ENCODE measurements around the gene TRABD2A. TPM values are rescaled to one million over a fixed set of nuclear protein-coding genes. Genes with fewer than 3 reads are reported as not detected.

Gene TRABD2A
- total RNA-seq, 2 donors from 2014 or later = 60.5 to 93.7 TPM

DNA sequence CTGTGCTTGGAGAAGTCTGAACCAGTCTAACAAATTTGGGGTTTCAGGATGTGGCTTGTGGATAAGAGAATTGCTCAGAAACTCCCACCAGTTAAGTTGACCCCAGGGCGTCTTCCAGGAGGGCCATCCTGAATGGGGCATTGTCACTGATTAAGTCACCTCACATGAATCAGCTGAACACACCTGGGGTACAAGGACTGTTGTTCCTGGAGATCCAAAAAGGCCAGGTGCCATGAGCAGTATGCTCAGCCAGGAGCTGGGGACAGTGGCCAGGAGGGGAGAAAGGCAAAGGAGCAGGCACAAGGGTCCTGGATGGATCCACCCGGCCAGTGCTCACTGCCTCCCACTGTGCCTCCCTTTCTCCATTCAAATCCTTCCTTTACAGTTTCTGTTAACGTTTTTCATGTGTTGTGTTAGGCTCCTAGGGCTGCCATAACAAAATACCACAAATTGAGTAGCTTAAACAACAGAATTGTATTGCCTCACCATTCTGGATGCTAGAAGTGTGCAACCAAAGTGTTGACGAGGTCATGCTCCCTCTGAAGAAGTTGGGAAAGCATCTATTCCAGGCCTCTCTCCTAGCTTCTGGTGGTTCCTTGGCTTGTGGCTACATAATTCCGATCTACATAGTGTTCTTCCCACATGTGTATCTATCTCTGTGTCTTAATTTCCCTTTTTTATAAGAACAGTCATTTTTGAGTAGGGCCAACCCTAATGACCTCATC, 33.4 kb downstream of the TRABD2A start:
- Mint-ChIP-seq H3K4me1 (peaks cover 77% of the 10 kb centered on the region), H3K27me3 (no peaks in the 10 kb centered on the region), H3K36me3 (ENCODE audit: low read depth) (peaks cover 10% of the 10 kb centered on the region), H3K4me3 (peak overlapping the region; percentile 84), H3K27ac (peak overlapping the region; percentile 100)
- no peaks in the 10 kb centered on the region for H3K9me3 ChIP-seq (ENCODE audit: control insufficient read depth, low read length, poor library complexity, severe bottlenecking)
- DNase-seq (no peak), ATAC-seq (no peak)

DNA sequence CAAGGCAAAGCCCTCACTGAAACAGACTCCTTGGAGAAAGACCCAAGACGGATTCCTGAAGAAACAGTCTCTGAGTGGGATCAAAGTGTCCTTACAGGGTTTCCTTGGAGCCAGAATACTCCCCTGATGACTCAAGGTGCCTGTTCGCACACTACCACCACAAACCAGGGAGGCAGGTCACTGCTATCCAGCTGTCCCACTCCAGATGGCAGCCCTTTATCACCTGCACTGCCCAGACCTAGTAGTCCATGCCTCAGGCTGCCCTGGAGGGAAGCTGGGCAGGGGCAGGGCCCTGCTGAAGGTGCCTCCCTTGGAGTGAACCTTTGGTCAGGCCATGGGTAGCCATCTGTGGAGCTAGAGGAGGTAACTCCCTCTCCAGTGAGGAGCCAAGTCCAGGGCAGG, 34.1 kb downstream of the TRABD2A start:
- DNase-seq = no peak
- Mint-ChIP-seq H3K36me3 (ENCODE audit: low read depth) (peaks cover 5% of the 10 kb centered on the region), H3K4me3 (peak overlapping the region; percentile 84), H3K27ac (peak overlapping the region; percentile 100), H3K4me1 (peaks cover 73% of the 10 kb centered on the region), H3K27me3 (no peaks in the 10 kb centered on the region)
- ATAC-seq = no peak
- no peaks in the 10 kb centered on the region for H3K9me3 ChIP-seq (ENCODE audit: control insufficient read depth, low read length, poor library complexity, severe bottlenecking)

DNA sequence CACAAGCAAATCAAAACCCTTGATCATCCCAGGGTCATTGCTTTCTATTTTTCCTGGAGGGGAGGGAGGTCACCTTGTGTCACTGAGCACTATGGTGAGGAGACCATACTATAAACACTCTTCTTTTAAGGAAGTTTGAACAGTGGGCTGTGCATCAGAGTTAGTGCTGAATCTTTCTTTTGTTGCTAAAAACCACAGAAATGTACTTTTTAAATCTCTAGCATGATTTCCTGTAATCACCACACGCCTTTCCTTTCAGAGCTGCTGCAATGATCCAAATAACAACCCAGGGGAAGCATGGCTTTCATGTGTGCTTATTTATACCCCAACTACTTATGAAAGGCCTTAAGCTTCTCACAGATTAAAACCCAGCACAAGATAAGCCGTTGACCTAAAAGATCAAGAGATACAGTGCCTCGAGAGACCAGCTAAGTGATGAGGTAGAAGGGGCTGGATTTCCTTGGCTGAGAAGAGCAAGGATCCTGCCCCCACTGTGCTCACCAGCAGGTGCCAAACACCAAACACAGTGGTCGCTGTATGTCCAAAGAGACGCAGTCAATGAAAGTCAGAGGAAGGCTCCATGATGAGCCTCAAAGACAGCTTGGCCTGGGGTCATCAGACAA, 34.7 kb downstream of the TRABD2A start:
- Mint-ChIP-seq H3K4me1 (peaks cover 74% of the 10 kb centered on the region), H3K36me3 (ENCODE audit: low read depth) (peaks cover 7% of the 10 kb centered on the region), H3K27ac (peak overlapping the region; percentile 100), H3K4me3 (peak overlapping the region; percentile 84), H3K27me3 (no peaks in the 10 kb centered on the region)
- DNase-seq (no peak), ATAC-seq (peak; percentile 87)
- H3K9me3 ChIP-seq (ENCODE audit: control insufficient read depth, low read length, poor library complexity, severe bottlenecking) = no peaks in the 10 kb centered on the region

DNA sequence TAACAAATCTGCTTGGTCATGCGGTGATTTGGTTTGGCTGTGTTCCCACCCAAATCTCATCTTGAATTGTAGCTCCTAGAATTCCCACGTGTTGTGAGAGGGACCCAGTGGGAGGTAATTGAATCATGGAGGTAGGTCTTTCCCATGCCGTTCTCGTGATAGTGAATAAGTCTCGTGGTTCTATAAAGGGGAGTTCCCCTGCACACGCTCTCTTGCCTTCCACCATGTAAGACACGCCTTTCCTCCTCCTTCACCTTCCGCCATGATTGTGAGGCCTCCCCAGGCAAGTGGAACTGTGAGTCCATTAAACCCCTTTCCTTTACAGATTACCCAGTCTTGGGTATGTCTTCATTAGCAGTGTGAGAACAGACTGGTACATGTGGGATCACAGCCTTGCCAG, 36.7 kb downstream of the TRABD2A start:
- DNase-seq = no peak
- peak overlapping the region; percentile 100 for H3K27ac Mint-ChIP-seq
- peaks cover 75% of the 10 kb centered on the region for H3K4me1 Mint-ChIP-seq
- peaks cover 12% of the 10 kb centered on the region for H3K36me3 Mint-ChIP-seq (ENCODE audit: low read depth)
- no peak for ATAC-seq
- H3K27me3 Mint-ChIP-seq = no peaks in the 10 kb centered on the region
- H3K9me3 ChIP-seq (ENCODE audit: control insufficient read depth, low read length, poor library complexity, severe bottlenecking) = no peaks in the 10 kb centered on the region
- peak overlapping the region; percentile 8 for H3K4me3 Mint-ChIP-seq

DNA sequence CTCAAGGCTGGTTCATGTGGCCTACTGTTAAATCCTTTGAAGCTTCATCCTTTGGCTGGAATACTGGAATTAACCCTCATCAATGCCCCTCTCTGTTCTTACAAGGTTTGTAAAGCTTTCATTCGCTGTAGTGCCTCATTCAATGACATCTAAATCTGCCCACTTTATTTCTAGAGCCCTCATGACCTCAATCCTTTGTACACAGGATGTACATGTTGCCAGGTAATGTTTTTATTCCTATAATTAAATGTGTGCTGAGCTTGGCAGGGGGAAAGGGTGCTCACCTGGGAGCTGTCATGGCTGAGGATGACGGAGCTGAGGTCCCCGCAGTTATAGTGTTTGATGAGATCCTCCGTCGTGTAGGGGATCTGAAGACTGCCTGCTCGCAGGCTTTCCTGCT, 39.3 kb downstream of the TRABD2A start:
- Mint-ChIP-seq H3K27ac (peak overlapping the region; percentile 100), H3K4me3 (peak overlapping the region; percentile 92), H3K36me3 (ENCODE audit: low read depth) (peaks cover 18% of the 10 kb centered on the region), H3K4me1 (peaks cover 66% of the 10 kb centered on the region), H3K27me3 (no peaks in the 10 kb centered on the region)
- ATAC-seq = no peak
- no peak for DNase-seq
- no peaks in the 10 kb centered on the region for H3K9me3 ChIP-seq (ENCODE audit: control insufficient read depth, low read length, poor library complexity, severe bottlenecking)

DNA sequence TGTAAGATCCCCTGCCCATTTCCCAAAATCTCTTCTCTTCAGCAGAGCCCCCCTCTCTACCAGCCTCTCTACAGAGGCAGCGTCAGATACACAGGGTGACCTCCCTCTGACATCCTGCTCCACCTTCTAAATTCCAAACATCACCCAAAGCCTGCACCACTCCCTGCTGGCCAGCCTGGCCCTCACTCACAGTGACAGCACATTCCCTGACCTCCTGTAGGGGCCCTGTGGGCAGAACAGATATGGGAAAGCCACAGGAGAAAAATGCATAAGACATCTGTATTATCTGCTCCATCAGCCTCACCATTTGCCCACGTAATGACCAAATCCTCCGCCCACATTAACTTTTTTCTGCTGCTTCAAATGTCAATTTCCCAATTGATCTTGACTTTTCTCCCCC, 40.6 kb downstream of the TRABD2A start:
- ATAC-seq (peak; percentile 41), DNase-seq (no peak)
- Mint-ChIP-seq H3K27ac (peak overlapping the region; percentile 100), H3K4me3 (peak overlapping the region; percentile 92), H3K4me1 (peaks cover 53% of the 10 kb centered on the region), H3K36me3 (ENCODE audit: low read depth) (peaks cover 20% of the 10 kb centered on the region), H3K27me3 (no peaks in the 10 kb centered on the region)
- H3K9me3 ChIP-seq (ENCODE audit: control insufficient read depth, low read length, poor library complexity, severe bottlenecking) = no peaks in the 10 kb centered on the region

- Mint-ChIP-seq H3K4me3 (peak overlapping the region; percentile 92), H3K4me1 (peaks cover 55% of the 10 kb centered on the region), H3K36me3 (ENCODE audit: low read depth) (peaks cover 20% of the 10 kb centered on the region), H3K27ac (peak overlapping the region; percentile 100), H3K27me3 (no peaks in the 10 kb centered on the region)
- H3K9me3 ChIP-seq (ENCODE audit: control insufficient read depth, low read length, poor library complexity, severe bottlenecking) = no peaks in the 10 kb centered on the region
- ATAC-seq = peak; percentile 18
- DNase-seq = no peak
Observed at GRCh38 chr2:84839851-84840250, 41.0 kb downstream of the TRABD2A start.

GRCh38 chr2:84838434-84839145, 42.3 kb downstream of the TRABD2A start:
- Mint-ChIP-seq H3K4me1 (peaks cover 50% of the 10 kb centered on the region), H3K27me3 (no peaks in the 10 kb centered on the region), H3K27ac (peak overlapping the region; percentile 100), H3K36me3 (ENCODE audit: low read depth) (peaks cover 20% of the 10 kb centered on the region), H3K4me3 (peak overlapping the region; percentile 25)
- ATAC-seq = no peak
- no peak for DNase-seq
- no peaks in the 10 kb centered on the region for H3K9me3 ChIP-seq (ENCODE audit: control insufficient read depth, low read length, poor library complexity, severe bottlenecking)

DNA sequence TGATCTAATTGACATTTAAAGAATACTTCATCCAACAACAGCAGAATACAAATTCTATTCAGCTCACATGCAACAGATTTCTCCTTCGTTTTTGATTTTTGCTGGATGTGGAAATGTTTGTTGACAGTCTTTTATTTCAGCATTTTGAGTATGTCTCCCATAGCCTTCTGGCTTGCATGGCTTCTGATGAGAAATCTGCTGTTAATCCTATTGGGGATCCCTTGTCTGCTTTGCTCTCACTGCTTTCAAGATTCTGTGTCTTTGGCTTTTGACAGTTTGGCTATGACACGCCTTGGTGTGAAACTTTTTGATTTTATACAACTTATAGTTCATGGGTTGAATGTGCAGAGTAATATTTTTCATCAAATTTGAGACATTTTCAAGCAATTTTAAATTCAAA, 44.7 kb downstream of the TRABD2A start:
- Mint-ChIP-seq H3K27me3 (no peaks in the 10 kb centered on the region), H3K27ac (no peak overlapping the region), H3K36me3 (ENCODE audit: low read depth) (peaks cover 17% of the 10 kb centered on the region), H3K4me1 (peaks cover 57% of the 10 kb centered on the region), H3K4me3 (no peak overlapping the region)
- H3K9me3 ChIP-seq (ENCODE audit: control insufficient read depth, low read length, poor library complexity, severe bottlenecking) = no peaks in the 10 kb centered on the region
- DNase-seq = no peak
- ATAC-seq = no peak

- Mint-ChIP-seq H3K27ac (no peak overlapping the region), H3K27me3 (no peaks in the 10 kb centered on the region), H3K36me3 (ENCODE audit: low read depth) (peaks cover 10% of the 10 kb centered on the region), H3K4me3 (peak overlapping the region; percentile 86), H3K4me1 (peaks cover 35% of the 10 kb centered on the region)
- peak; percentile 32 for ATAC-seq
- no peak for DNase-seq
- no peaks in the 10 kb centered on the region for H3K9me3 ChIP-seq (ENCODE audit: control insufficient read depth, low read length, poor library complexity, severe bottlenecking)
Observed at GRCh38 chr2:84833481-84834150, 47.3 kb downstream of the TRABD2A start.

- no peaks in the 10 kb centered on the region for H3K9me3 ChIP-seq (ENCODE audit: control insufficient read depth, low read length, poor library complexity, severe bottlenecking)
- Mint-ChIP-seq H3K27ac (no peak overlapping the region), H3K36me3 (ENCODE audit: low read depth) (peaks cover 6% of the 10 kb centered on the region), H3K4me1 (peaks cover 31% of the 10 kb centered on the region), H3K27me3 (no peaks in the 10 kb centered on the region), H3K4me3 (peak overlapping the region; percentile 86)
- peak; percentile 69 for ATAC-seq
- DNase-seq = no peak
Observed at GRCh38 chr2:84832772-84833461, 48.0 kb downstream of the TRABD2A start.

- ATAC-seq (no peak), DNase-seq (no peak)
- H3K4me1 Mint-ChIP-seq = peaks cover 31% of the 10 kb centered on the region
- peak overlapping the region; percentile 55 for H3K4me3 Mint-ChIP-seq
- H3K27me3 Mint-ChIP-seq = no peaks in the 10 kb centered on the region
- no peaks in the 10 kb centered on the region for H3K36me3 Mint-ChIP-seq (ENCODE audit: low read depth)
- H3K27ac Mint-ChIP-seq = no peak overlapping the region
- no peaks in the 10 kb centered on the region for H3K9me3 ChIP-seq (ENCODE audit: control insufficient read depth, low read length, poor library complexity, severe bottlenecking)
Observed at GRCh38 chr2:84830758-84831500, 50.0 kb downstream of the TRABD2A start.
